HG03097 (cell line): ENCODE results near the gene ENTPD2.
"Not testable (repeated sequence)": the region's sequence is repeated elsewhere in the genome, so short reads cannot be mapped to it uniquely, and the experiment has no call there.

Source experiments
- ATAC-seq: cut with Tn5 transposase; IDR thresholded peaks from one replicate; pipeline ENCODE4 v1.9.1; 2021; ENCODE audit not compliant: unreplicated experiment, low FRiP score

The ENTPD2 gene

DNA sequence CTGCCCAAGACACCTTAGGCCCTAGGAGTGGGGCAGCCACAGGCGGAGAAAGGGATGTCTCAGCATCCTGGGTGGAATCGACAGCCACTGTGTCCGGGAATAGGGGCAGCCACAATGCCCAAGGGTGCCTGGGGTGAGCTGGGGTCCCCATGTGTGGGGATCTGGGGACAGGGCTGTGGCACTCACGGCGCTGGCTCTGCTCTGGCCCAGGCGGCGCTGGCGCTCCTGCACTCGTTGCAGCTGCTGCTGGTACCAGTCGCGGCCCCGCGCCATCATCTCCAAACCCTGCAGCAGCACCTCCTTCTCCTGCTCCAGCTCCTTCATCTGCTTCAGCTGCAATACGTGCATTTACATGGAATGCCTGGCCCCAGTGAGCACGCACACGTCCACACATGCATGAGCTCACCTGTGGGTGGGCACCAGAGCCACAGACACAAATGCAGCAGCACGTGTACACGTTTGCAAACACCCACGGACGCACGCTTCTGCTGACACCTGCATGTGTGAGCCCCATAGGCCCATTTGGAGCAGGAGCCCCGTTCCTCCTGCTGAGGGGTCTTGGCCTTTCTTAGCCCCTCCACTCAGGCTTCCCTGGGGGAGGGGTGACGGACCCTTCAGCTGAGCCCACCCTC, 11.6 kb upstream of the ENTPD2 start:
- ATAC-seq, result no peak

DNA sequence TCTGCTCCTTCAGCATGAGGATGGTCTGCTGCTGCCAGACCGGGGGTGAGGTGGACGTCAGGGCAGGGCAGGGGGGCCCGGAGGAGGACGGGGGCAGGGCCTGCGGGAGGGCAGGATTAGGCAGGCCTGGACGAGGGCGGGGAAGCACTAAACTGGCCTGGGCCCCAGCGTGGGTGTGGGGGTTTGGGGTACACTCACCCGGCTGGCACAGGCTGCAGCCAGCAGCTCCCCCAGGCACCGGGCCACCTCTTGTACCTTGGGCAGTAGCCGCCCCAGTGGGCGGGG, 11.0 kb upstream of the ENTPD2 start:
- ATAC-seq, result no peak

DNA sequence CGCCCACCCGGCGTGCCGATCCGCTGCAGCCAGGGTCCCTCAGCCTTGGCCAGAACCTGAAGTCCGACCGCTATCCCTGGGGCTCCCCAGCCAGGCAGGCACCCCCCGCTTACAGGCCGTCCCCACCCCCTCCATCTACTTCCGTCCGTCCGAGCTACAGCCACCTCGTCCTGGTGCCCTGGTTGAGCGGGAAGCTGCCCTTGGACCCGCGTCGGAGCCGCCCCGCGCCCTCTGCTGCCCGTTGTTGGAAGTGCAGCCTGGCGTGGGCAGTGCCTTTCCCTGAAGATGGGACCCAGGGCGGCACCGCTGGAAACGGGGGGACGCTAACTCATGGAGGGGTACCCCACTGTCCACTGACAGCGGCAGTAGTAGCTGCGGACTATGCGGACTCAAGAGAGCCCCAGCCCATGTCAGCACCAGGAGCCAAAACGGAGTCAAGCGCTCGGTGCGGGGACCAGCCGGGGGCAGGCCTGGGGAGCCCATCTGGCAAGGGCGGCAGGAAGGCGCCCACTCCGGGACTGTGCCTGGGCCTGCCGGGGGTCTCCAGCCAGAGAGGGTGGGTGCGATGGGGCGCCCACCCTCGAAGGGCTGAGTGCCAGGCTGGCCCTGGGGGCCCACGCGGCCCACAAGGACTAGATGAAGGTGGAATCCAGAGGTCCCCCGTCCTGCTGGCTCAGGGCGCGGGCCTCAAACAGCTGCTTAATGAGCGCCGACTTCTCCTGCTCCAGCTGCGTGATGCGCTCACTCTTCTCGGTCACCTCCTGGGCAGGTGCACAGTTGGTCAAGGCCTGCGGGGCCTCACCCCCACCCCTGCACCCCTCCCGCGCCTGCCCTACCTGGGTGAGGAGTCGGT, 10.4 kb upstream of the ENTPD2 start:
- no peak for ATAC-seq

DNA sequence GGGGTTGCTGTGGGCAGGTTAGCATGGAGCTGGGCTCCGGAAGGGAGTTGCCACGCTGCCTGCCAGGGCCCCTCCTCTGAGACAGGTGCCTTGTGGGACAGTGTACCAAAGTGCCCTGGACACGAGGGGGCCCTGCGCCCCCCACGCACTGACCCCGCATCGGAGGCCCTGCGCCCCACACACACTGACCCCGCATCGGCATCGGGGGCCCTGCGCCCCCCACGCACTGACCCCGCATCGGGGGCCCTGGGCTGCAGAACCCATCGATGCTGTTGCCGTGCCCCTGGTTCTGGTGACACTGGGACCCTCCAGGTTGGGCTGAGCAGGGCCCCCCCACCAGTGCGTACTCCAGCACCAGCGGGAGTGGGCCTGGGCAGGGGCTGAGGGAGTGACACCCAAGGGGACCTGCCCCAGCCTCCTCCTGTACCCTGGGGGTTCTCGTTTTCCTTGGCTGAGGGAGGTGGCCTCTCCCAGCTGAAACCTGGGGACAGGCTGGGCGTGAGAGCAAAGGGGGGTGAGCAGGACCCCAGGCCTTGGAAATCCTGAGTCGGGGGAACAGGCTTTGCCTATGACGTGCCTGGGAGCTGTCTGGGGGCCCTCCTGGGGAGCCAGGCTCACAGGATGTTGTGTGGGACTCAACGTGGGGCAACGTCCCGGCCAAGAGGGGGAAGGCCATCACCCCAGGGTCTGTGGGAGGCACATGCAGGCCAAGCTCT, 9.6 kb upstream of the ENTPD2 start:
- ATAC-seq, result no peak

DNA sequence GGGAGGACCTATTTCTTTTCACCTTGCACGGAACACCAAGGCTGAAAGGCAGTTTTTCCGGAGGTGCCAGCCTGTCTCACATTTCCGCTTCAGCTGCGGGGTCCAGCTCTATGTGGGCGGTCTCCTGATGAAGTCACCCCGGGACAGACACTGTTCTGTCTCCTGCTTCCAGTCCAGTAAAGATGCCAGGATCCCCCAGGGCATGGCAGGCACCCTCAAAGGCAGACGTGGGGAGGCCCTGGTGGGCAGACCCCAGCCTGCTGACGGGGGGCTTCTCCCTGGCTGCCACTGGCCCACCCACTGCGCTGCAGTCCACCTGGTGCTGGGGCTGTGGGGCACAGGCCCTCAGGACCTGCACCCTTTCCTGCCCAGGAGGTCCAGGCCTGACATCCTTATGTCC, 8.9 kb upstream of the ENTPD2 start:
- ATAC-seq, result not testable (repeated sequence)

DNA sequence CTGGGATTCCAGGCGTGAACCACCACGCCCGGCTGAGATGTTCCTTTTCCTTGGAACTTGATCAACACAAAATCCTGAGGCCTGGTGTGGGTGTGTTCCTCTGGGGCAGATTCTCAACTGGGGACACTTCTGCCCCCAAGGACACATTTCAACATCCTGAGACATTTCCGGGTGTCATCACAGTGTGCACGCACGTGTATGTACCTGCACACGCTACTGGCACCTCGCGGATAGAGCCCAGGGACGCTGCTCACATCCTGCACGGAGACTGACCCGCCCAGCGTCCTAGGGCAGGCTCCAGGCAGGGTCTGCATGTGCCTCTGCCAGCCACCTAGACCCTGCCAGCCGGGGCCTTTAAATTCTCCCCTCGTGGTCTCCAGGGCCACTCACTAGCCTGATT, 8.5 kb upstream of the ENTPD2 start:
- no peak for ATAC-seq

DNA sequence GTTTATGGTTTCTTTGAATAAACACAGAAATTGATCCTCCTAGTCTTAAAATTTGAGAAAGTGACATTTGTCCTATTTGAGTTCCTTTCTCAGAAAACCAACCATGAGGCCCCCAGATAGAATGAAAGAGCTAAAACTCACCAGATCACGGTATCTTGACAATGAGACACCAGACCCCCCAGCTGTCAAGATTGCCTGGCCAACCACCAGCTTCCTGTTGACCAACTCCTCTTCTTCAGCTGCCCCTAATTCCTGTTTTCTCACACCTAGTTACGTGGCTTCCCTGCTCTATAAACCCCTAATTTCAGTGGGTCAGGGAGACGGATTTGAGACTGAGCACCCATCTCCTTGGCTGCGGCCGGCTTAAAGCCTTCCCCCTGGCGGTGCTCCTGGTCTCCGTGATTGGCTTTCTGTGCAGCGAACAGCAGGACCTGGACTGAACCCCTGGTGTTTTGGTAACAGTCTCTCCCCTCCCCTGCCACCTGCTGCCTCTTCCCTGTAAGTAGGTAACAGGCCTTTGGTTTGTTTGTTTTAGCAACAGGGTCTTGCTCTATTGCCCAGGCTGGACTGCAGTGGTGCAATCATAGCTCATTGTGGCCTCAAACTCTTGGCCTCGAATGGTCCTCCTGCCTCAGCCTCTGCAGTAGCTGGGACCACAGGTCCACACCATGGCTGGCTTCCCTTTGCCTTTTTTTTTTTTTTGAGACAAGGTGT, 4.8 kb upstream of the ENTPD2 start:
- no peak for ATAC-seq

DNA sequence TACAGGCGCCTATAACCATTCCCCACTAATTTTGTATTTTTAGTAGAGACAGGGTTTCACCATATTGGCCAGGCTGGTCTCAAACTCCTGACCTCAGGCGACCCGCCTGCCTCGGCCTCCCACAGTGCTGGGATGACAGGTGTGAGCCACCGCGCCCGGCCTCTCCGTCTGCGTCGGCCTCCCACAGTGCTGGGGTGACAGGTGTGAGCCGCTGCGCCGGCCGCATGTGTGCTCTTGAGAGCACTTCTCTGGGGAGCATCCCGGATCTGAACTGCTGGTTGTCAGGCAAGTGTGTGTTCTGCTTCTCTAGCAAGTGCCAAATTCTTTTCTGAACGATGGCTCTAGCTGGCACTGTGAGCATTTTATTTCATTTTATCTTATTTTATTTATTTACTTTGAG, 3.7 kb upstream of the ENTPD2 start:
- no peak for ATAC-seq

DNA sequence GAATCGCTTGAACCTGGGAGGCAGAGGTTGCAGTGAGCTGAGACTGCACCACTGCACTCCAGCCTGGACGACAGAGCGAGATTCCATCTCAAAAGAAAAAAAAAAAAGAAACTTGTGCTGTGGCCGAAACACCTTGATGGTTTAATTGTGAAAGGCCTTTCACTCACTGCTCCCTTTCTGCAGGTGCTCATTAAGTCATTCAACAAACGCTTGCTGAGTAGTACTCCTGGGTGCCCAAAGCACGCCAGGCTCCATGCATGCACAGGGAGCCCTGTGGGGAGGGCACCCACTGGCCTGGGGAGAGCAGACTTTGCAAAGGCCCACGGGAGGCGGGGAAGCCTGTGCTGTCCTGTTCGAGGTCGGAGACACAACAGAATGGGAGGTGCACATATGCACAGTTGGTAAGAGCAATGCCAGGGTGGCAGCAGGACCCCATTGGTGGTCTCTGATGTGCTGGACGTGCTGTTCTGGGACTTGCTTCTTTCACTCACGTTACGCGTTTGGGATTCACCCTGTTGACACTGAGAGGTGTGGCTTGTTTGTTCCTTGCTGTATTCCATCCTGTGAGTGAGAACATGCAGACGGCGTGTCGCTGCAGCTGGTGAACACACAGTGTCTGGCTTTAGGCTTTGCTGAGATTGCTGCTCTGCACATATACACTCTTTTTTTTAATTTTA, 3.0 kb upstream of the ENTPD2 start:
- no peak for ATAC-seq

DNA sequence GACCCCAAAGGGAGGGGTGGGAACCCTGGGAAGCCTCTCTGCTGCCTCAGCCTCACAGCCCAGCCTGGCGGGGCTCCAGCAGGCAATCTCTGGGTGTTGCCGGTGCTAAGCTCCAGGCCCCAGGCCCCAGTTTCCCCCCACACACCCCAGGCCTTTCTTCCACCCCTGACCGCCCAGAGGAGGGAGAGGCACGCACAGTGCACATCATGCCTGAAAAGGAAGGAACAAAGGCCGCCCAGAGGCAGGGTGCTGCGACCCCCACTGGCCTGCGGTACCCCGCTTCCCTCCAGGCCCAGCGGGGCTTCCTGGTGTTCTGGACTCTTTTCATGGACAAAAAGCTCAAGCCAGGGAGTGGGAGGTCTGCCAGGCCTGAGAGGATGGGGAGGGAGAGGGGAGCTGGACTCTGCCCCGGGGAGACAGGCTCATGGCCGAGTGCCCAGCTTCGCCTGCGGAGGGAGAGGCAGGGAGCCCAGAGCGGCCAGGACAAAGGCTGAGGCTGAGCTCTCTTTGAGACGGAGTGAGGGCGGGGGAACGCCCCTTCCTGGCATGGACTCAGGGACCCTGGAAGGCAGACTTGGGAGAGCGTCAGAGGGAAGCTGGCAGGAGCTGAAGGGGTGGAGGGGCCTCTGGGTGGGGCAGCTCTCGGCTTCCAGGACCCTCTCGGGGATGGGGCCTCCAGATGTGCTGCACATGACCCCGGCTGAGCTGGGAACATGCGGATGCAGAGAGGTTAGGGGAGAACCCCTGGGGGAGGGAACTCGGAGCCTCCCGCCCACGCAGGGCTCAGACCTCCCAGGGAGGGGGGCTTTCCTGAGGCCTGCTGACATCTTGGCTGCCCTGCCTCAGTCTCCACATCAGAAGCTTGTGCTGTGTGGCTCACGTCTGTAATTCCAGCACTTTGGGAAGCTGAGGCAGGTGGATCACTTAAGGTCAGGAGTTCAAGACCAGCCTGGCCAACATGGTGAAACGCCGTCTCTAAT, 1.8 kb upstream of the ENTPD2 start:
- ATAC-seq, result no peak

DNA sequence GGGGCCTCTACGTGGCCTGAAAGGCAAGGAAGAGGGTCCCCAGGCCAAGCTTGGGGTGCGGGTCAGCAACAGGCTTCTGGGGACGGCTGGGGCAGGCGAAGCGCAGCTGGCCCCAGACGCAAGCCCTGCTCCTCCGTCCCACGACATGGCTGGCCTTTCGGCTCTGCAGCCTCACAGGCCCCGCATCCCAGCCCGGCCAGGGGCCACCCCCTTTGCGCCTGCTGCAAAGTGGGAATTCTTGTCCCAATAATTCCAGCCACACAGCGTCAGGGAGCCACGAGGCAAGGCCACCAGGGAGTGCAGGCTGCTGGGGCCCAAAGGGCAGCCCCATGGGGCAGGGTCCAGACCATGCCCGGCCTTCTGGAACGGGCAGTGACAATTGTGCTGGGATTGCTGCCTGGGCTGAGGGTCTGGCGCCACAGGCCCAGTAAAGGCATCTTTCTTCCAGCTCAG, 1.1 kb upstream of the ENTPD2 start:
- no peak for ATAC-seq

DNA sequence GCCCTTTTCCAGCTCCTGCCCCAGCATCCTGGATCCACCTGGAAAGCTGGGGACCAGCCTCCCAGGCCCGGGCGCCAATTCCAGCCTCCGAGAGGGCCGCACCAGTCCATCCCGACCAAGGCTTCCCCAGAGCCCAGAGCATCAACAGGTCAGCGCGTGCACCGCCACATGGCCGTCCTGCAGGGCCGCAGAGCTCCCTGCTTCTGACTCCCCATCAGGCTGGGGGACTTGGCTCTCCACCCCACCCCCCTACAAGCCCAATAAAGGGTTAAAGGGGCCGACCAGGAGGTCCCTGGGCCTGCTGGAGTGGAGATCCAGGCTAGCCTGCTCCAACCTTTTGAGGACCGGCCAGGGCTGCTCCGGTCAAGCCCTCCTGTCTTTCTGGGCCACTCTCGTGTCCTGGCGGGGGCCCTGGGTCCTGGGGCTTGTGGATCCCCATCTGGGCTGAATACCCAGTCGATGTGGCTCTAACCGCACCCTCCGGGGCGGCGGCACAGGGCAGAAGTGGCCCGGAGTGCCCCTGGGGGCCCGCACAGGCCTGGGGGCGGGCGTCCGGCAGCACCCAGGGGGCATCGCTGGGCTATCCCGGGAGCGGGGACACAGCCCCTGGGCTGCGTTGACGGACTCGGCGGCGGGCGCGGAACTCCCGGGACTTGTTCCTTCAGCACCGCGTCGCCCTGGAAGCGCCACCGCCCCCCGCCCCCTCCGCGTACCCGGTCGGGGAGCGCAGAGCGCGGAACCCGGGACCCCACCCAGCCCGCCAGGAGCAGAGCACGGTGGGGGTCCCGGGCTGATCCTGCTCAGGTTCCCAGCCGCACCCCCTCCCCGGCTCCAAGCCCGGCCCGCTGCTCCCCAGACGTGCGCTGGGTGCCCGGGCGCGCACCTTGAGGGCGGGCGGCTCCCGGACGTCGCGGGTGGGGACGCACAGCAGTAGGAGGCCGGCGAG, 590 bp downstream of the ENTPD2 start:
- no peak for ATAC-seq

DNA sequence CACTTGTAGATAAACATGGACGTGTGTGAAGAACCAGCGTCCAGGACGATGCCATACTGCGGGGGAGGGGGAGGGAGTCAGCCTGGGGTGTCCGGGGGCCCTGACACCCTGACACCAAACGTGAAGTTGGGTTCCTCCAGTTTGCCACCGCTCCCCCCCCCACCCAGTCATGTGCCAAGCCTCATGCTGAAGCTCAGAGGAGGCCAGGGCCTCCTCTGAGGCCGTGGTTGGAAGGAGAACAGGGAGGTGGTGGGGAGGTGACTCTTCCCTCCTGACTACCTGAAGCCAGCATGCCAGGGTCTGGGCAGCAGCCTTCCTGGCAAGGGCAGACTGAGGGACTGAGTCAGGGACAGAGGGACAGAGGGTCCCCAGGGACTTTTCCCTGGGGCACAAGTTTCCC, 1.6 kb downstream of the ENTPD2 start:
- ATAC-seq, result no peak

DNA sequence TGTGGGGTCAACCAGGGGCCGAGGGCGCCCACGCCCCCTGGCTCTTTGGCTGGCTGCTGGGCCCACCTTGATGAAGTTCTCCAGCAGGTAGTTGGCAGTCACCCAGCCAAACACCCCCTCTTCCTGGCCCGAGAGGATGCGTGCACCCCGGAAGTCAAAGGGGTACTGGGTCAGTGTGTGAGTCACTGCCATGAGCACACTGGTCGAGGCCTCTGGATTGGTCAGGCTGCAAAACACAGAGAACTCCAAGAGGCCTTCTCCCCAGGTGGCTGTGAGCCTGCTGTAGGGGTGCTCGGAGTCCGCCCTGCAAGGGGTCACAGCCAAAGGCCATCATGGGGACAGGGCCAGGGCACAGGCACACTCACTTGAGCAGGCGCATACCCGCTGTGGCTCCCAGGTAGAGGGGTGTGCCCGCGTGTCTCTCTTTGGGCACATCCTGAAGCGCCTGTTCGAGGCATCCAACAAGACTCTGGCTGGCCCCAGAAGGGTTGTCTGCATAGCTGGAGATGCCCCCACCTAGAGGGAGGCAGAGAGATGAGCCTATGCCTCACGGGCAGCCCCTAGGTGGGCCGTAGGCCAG, 2.6 kb downstream of the ENTPD2 start:
- ATAC-seq, result no peak

DNA sequence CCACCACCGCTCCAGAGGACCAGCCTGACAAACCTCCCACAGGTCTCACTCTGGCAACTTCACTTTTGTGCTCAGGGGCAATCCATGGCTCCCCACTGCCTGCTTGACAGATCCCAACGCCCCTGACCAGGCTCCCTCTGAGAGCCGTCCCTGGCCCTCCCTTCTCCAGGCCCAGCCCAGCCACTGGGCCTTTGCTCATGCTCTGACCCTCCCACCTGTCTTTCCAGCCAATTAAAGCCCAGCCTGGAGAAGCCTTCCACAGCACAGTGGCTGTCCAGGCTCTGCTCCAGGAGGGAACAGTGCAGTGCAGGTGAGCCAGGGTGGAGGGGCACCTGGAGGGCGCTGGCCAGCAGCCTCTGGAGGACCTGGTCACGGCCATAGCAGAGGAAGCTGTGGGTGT, 3.3 kb downstream of the ENTPD2 start:
- no peak for ATAC-seq

DNA sequence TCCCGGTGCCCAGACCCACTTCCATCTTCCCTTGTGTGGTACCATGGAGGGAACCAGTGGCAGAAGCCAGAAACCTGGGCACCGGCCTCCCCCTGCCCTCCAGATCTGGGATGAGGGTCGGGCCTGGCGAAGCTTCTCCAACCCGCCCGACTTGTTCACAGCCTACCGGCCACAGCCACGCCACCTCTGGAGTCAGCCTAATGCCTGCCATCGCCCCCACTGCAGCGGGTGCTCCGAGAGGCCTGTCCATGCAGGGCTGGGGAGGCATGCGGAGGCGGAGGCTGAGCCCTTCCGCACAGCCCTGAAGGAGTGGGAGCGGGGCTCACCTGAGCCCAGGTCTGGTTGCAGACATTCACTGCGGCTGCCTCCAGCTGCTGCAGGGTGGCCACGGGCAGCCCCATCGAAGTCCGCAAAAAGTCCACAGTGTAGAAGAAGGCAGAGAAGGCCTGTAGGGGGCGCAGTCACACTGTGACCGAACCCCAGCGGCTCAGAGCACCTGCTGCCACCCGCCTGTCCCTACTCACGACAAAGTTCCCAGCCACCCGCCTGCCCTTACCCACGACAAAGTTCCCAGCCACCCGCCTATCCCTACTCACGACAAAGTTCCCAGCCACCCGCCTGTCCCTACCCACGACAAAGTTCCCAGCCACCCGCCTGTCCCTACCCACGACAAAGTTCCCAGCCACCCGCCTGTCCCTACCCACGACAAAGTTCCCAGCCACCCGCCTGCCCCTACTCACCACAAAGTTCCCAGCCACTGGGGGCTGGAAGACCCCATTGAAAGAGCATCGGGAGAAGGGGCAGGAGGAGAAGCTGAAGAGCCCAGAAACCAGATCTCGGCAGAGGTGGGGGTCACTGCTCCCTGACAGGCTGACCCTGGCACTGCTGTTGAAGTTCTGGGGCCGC, 4.1 kb downstream of the ENTPD2 start:
- ATAC-seq, result no peak
